ENCODE data around the gene SRRT.
"Not testable (repeated sequence)": the region's sequence is repeated elsewhere in the genome, so short reads cannot be mapped to it uniquely, and the experiment has no call there.

SRRT gene

DNA sequence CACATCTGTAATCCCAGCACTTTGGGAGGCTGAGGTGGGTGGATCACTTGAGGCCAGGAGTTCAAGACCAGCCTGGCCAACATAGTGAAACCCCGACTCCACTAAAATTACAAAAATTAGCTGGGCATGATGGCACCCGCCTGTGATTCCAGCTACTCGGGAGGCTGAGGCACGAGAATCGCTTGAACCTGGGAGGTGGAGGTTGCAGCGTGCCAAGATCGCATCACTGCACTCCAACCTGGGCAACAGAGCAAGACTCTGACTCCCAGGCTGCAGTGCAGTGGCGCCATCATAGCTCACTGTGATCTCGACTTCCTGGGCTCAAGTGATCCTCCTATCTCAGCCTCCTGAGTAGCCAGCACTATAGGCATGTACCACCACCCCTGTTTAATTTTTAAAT lies 20.0 kb upstream of the SRRT start:
- DNase-seq: not testable (repeated sequence)

- DNase-seq: no peak
Measured at GRCh38 chr7:100855515-100855914, 19.4 kb upstream of the SRRT start.

DNA sequence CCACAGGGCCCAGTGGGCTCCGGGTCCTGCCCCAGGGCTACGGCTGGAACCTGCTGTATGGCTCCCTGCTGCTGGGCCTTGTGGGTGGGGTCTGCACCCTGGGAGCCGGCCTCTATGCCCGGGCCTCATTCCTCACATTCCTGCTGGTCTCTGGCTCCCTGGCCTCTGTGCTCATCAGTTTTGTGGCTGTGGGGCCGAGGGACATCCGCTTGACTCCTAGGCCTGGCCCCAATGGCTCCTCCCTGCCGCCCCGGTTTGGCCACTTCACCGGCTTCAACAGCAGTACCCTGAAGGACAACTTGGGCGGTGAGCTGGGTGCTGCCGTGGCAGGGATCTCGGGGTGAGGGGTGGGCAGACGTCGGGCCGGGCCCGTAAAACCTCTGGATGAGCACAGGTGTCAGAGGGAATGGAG lies 18.0 kb upstream of the SRRT start:
- no peak for DNase-seq

GRCh38 chr7:100859856-100860255 lies 15.0 kb upstream of the SRRT start:
- DNase-seq: no peak

DNA sequence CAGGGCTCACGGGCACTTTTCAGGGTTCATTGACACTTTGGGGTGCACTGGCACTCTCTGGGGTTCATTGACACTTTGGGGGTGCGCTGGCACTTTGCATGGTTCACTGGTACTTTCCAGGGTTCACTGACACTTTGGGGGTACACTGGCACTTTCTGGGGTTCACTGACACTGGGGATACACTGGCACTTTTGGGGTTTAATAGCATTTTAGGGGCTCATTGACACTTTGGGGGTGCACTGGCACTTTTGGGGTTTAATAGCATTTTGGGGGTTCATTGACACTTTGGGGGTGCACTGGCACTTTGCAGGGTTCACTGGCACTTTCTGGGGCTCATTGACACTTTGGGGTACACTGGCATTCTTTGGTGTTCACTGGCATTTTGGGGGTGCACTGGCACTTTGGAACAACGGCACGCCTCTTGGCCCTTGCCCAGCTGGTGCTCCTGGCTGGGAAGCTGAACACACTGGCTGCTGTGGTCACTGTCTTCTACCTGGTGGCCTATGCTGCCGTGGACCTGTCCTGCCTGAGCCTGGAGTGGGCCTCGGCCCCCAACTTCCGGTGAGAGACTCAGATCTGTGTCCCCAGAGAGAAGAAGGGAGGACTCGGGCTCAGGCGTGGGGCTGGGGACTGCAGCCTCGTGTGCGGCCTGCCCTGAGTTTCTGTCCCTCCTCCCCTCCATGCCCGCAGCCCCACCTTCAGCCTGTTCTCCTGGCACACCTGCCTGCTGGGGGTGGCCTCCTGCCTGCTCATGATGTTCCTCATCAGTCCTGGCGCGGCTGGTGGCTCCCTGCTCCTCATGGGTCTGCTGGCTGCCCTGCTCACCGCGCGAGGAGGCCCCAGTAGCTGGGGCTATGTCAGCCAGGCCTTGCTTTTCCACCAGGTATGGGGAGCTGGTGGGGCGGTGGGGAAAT lies 13.9 kb upstream of the SRRT start:
- DNase-seq: no peak

DNA sequence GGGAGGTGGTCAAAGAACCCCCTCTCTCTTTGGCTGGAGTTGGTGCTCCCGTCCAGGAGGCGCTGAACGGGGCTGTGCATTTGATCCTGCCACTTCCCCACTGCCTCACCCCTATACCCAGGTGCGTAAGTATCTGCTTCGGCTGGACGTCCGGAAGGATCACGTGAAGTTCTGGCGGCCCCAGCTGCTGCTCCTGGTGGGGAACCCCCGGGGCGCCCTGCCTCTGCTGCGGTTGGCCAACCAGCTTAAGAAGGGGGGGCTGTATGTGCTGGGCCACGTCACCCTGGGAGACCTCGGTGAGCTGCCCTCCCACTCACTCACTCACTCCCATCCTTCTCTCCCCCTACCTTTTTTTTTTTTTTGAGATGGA lies 13.3 kb upstream of the SRRT start:
- DNase-seq: no peak

DNA sequence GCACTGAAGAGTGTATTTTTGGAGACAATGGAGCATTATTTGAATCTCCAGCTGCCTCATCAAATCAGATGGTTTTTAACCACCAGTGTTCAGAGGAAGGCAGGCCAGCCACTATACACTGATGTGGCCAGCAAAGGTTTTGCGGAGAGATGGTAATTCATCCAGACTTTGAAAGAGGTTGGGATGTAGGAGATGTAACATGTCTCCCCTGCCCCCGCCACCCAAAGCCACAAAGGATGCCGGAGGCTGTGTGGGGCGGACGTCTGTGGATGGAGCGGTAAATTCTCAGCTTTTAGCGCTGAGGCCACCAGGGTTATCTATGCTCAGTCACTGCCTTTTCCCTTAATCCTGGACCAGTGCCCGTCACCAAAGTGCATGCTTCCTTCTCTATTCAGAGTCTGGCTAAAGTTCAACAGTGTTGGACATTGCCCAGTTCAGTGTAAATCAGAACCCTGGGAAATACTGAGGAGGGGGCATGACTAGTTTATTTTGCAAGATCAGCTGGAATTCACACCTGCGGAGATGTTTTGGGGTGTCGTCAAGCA lies 11.4 kb upstream of the SRRT start:
- DNase-seq: no peak

DNA sequence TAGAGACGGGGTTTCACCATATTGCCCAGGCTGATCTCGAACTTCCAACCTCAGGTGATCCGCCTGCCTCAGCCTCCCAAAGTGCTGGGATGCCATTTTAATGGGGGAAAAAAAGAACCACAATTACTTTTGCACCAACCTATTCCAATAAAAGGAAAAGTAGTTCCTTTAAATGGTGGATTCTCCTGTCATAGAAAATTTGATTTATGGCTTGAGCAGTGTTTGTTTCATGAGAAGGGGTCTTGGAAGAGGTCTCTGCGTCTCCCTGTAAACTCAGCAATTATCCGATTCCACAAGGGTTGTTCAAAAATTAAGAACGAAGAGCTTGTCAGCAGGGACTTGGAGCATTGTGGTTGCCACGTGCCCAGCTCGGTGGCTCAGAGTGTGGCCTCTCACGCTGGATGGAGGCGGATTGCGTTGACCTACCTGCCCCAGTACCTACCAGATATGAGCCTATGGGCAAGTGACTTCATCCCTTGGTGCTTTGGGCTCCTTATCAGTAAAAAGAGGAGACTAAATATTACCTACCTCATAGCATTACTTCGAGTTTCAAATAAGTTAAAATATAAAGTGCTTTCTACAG lies 10.5 kb upstream of the SRRT start:
- DNase-seq: no peak

DNA sequence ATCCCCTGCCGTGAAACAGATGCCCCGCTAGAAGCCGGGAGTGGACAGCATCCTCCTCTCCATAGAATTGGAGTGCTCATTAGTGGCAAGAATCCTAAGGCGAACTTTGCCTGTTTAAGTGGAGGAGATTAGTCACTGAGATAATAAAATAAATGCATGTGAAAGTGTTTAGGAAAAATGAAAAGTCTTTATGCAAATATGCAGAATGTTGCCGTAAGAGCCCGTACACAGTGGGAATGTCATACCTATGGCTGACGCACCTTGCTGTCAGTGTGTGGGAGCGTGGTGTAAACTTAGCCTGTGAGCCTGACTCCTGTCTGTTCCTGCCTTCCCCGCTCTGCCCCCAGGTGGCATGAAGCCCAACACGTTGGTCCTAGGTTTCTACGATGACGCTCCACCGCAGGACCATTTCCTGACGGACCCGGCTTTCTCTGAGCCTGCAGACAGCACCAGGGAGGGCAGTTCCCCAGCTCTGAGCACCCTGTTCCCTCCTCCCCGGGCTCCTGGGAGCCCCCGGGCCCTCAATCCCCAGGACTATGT lies 9.5 kb upstream of the SRRT start:
- no peak for DNase-seq

DNA sequence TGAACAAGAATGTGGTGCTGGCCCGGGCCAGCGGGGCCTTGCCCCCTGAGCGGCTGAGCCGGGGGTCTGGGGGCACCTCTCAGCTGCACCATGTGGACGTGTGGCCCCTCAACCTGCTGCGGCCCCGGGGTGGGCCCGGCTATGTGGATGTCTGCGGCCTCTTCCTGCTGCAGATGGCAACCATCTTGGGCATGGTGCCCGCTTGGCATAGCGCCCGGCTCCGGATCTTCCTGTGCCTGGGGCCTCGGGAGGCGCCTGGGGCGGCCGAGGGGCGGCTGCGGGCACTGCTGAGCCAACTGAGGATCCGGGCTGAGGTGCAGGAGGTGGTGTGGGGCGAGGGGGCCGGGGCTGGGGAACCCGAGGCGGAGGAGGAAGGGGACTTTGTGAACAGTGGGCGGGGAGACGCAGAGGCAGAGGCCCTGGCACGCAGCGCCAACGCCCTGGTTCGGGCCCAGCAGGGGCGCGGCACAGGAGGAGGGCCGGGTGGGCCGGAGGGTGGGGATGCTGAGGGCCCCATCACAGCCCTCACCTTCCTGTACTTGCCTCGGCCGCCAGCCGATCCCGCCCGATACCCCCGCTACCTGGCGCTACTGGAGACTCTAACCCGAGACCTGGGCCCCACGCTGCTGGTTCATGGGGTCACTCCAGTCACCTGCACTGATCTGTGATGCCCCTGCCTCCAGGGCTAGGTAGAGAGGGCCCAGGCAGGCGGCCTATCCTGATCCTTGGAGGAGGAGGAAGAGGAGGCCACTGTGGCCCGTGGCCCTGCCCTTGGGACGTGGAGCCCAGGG lies 8.8 kb upstream of the SRRT start:
- DNase-seq: no peak

DNA sequence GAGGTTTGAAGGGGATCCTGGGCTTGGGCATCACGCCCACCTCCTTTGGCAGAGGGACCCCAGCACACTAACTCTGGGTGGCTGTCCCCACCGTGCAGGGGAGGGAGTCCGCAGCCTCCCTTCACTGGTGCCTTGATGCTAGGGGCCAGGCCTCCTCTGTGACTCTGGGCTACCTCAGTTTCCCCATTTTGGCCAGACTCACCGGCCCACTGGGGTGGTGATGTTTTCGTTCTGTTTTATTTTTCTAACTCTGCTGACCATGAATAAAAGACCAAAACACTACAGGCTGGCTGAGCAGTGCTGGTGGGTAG lies 8.2 kb upstream of the SRRT start:
- no peak for DNase-seq

DNA sequence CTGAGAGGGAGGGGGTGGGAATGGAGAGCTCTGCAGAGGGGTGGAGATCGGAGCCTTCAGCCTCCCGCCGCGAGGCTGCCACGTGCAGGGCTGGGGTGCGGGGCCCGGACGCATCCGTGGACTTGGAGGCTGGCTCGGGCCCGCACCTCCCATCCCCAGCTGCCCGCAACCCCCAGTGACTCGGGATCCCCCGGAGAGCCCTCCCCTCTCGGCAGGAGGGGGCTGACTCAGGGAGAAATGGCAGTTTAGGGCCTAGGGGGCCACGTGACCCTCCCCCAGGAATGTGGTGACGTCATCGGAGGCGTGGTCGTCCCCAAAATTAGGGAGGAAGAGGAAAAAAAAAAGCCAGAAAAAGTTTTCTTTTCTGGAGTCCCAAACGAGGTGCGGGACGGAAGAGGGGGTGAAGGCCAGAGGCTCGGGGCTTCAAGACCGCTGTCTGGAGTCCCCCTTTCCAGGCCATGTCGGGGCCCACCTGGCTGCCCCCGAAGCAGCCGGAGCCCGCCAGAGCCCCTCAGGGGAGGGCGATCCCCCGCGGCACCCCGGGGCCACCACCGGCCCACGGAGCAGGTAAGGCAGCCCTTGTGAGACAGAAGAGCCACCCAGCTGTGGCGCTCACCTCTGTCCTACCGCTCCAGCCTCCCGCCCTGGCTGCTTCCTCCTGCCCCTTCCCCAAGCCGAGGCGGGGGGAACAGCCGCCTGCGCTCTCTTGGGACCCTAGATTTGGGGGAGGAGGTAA lies 7.7 kb upstream of the SRRT start, which contains the start of gene TRIP6:
Gene TRIP6 (plus strand): TSS at position 348 of the 736 bp plus-strand sequence. CDS start 111 bp downstream, at position 459.
- no peak for DNase-seq

GRCh38 chr7:100867776-100868485 lies 7.0 kb upstream of the SRRT start:
- no peak for DNase-seq

DNA sequence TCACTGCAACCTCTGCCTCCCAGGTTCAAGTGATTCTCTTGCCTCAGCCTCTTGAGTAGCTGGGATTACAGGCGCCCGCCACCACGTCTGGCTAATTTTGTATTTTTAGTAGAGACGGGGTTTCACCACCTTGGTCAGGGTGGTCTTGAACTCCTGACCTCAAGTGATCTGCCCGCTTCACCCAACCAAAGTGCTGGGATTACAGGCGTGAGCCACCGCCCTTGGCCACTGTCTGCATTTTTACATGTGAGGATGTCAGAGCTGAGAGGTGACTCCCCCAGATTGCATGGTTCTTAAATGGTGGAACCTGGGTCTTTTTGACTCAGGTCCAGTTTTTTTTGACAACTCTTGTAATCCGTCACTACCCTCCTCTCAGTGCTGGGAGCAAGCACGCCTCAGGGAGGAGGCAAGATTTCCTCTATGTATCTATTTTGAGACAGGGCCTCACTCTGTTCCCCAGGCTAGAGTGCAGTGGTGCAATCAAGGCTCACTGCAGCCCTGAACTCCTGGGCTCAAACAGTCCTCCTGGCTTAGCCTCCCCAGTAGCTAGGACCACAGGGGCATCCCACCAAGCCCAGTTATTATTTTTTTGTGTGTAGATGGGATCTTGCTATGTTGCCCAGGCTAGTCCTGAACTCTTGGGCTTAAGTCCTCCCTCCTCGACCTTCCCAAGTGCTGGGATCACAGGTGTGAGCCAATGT lies 1.2 kb upstream of the SRRT start:
- DNase-seq: no peak

DNA sequence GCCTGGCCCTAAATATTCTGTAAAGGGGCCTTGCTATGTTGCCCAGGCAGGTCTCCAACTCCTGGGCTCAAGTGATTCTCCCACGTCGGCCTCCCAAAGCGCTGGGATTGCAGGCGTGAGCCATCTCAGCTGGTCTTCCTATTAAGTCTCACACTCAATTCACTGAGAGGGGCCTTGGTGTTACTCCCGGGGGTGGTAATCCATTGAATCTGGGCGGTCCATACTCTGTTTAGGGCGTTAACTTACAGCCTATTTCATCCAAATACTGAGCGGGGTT lies 665 bp upstream of the SRRT start:
- no peak for DNase-seq

- no peak for DNase-seq
Measured at GRCh38 chr7:100875356-100875751, 451 bp downstream of the SRRT start.

- DNase-seq: no peak
Measured at GRCh38 chr7:100878013-100878412, 3.1 kb downstream of the SRRT start.

- DNase-seq: no peak
Measured at GRCh38 chr7:100878685-100879084, 3.8 kb downstream of the SRRT start.

DNA sequence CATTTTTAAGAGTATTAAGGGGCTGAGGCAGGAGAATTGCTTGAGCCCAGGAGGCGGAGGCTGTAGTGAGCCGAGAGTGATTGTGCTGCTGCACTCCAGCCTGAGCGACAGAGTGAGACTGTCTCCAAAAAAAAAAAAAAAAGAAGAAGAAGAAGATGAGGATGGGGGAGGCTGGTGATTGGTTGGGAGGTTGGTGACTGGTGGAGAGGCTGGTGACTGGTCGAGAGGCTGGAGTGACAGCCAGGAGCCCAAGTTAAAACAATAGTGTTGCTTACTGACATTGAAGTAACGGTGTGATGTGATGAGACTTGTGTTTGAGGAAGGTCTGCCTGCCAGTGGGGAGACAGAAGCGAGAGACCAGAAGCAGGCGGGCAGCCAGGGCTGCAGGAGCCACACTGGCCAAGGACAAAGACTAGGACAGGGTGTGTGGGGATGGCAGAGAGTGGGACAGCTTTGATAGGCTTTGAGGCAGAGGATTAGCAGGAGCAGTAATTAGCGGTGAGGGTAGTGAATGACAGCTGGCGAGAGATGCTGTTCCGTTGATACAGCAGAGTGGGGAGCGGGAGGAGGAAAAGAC lies 4.9 kb downstream of the SRRT start:
- no peak for DNase-seq

- DNase-seq: no peak
Measured at GRCh38 chr7:100880645-100881044, 5.7 kb downstream of the SRRT start.

GRCh38 chr7:100881136-100881535 lies 6.2 kb downstream of the SRRT start:
- no peak for DNase-seq
